D341Med (cell line): ENCODE data around the gene GIGYF2.

Experiments used
- DNase-seq: peaks from one replicate; pipeline ENCODE4 v3.0.0; 2012; ENCODE audit warnings: low spot score

Gene GIGYF2

DNA sequence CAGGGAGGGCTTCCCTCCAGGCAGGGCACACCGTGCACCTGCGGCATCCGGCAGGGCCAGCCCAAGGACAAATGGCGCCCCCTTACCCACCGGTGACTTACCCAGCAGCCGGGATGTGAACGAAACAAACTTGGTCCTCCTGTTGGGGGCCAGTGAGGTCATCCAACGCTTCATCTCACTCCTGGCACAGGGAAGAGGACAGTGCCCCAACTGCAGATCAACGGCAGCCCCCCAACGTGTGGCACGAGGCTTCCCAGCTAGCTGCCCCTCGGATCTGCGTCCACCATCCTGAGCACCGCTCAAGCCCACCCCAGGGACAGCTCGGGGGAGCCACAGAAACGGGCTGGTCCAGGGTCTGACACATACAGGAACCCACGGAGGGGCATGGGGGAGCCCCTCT lies 185.0 kb downstream of the GIGYF2 start:
- no peak for DNase-seq

DNA sequence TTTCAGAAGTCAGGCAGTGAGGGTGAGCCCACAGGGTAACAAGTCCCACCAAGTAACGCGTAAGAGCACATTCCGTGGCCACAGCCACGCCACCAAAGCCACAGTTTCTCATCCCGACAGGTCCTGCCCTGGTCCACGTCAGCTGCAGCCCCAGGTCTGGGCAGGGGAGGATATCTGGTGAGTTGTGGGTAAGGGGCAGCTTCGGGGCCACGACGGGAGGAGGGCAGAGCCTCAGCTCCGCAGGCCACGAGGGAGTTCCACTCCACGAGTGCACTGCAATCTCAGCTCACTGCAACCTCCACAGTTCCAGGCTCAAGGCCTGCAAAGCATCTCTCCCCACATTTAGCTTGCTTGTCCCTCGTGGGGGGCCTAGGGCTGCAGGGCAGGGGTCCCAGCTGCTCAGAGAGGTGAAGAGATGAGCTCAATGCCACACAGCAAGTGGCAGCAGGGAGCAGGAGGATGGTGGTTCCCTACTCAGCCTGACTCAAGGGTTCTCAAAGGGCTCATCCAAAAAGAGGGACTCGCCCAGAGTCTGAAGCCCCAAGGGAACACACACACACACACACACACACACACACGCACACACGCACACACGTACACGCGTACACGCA lies 185.5 kb downstream of the GIGYF2 start:
- DNase-seq: no peak

DNA sequence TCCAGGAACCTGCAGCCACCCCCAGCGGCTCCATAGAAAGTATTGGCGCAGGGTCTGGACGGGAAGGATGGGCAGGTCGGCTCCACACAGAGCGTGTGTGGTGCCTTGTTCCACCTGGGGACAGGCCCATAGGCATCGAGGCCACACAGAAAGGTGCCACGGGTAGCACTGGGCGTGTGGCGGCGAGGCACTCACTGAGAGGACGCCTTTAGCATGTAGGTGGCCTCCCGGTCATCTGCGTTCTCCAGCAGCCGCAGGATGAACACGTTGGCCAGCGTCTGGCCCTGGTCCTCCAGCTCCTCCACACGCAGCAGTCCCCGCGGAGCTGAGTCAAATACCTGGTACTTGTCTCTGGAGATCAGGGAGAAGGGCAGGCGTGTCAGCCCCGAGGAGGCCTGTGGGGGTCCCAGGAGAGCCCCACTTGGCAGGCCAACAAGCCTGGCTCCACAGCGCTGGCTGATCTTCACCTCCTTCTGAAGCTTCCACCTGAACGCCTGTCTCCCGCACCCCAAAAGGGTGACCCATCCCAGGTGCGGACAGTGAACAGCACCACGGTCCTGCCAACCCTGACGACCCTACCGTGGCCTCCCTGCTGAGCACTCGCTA lies 186.1 kb downstream of the GIGYF2 start:
- no peak for DNase-seq

DNA sequence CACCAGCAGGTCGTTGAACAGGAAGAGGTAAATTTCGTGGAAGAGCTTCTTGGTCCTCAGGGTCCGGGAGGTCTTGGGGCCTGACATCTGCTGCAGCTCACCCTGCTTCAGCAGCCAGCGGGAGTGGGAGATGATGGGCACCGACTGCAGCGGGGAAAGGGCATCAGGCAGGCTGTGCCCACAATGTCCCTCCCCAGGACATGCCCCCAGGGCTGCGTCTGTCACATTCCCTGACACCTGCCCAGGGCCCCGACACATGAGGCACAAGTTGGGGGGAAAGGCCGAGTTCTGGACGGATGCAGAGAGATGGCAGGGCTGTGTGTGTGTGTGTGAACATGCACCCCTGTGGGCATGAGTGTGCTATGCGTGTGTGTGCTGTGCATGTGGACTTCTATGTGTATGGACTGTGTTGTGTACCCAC lies 186.9 kb downstream of the GIGYF2 start:
- no peak for DNase-seq

DNA sequence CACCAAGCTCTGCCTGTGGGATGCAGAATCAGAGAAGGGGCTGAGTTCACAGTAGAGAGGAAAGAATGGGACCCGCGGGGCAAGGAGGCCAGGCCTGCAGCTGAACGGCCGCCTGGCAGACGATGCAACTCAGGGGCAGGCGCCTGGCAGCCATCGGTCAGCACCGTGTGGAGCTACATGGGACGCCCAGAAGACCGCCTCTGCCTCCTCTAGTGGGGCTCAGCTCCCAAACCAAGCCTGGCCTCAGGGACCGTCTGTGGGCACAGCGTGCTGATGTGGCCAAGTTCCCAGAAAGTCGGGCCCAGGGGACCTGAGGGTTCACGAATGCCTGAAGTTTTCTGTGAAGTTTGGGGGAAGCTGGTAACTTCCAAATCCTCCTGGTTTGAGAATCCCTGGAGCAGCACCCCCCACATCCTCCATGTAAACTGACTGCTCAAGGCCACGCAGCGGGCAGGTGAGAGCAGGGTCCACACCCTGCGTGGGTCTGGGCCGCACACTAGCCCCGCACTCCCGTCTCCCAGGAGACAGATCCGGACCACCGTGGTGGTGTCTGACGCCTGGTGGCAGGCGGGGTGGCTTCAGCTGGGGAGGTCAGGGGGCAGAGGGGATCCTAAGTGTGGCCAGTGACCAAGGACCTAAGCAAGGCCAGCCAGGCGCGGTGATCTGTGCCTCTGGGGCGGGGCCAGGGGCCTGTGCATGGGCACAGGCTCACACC lies 187.6 kb downstream of the GIGYF2 start:
- DNase-seq: no peak

DNA sequence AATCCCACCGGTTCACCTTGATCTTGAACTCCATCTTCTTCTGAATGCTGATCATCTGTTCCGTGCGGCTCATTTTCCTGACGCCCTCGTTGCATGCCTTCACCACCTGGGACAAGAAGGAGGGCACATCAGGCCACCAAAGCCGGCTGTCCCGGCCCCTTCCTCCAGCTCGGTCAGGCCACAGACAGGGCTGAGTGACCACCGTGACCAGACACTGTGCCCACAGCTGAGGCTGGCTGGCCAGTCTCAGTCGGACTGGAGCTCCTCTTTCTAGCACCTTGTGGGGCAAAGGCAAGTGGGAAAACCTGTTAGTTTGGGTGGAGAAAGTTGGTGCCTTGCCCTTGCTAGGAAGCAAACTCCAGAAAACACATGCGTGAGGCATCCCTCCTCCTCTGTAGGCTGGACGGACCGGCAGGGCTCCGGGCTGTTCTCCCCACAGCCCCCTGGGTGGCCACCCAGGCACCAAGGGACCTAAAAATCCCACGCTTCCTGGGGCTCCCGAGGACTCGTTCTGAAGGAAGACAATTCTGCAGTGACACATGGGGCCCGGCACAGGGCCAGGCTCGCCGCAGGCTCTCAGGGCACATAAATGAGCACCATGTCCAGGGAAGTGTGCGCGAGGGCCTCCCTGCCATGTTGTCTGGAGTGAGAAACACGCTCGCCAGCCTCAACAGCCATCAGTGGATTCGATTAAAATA lies 188.3 kb downstream of the GIGYF2 start:
- DNase-seq: no peak

DNA sequence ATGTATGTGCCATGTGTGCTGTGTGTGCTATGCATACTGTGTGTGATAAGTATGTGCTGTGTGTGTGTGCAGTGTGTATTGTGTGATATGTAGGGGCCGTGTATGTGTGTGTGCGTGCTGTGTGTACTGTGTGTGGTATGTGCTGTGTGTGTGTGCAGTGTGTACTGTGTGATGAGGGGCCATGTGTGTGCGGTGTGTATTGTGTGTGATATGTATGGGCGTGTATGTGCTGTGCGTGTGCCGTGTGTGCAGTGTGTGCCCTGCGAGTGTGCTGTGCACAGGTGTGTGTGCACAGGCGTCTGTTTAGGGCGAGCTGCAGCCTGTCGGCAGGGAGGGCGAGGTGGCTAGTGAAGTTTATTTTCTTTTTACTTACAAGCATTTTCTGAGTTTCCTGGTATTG lies 189.0 kb downstream of the GIGYF2 start:
- no peak for DNase-seq

DNA sequence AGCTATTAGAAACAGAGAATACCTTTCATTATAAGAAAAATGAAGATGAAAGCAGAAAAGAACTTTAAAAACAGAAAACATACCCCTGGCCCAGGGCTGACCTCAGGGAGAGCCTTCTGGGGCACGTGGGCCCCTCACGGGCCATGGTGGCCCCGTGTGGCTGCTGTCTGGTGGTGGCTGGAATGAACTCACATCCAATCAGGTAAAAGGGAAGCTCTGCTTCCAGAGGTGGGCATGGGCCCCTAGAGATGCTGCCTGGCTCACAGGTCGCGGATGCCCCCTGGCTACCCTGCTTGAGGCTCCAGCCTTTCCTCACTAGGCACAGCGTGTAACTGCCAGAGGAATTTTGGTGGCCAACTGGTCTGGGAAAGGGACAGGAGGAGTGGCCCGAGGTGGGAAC lies 189.5 kb downstream of the GIGYF2 start:
- no peak for DNase-seq

DNA sequence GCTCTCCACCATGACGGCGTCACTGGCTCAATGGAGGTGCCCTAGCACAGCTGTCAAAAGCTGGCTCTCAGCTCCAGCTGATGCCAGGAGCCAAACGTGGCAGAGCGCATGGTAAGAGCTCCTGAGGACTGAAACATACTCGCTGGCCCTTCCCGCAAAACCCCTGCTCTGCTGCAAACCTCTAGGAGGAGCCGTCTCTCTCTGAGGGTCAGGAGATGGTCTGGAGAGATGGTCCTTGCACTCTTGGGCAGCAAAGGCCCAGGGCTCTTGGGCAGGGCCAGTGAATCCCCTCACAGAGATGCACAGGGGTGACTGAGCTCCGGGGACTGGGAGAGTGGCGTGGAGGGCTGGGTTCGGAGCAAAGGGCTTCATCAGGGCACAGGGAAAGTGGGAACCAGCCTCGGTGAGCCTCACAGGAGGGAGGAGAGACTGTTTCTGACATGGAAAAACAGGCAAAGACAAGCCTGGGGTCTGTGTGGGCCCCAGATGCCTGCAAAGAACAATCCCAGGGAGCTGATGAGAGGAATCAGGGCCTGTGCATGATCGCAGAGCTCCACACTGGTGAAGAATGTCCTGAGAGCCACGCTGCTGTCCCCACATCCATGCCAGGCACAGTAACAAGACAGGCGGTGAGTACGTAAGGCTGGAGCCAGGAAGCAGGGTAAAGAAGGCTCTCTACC lies 190.2 kb downstream of the GIGYF2 start:
- DNase-seq: no peak

DNA sequence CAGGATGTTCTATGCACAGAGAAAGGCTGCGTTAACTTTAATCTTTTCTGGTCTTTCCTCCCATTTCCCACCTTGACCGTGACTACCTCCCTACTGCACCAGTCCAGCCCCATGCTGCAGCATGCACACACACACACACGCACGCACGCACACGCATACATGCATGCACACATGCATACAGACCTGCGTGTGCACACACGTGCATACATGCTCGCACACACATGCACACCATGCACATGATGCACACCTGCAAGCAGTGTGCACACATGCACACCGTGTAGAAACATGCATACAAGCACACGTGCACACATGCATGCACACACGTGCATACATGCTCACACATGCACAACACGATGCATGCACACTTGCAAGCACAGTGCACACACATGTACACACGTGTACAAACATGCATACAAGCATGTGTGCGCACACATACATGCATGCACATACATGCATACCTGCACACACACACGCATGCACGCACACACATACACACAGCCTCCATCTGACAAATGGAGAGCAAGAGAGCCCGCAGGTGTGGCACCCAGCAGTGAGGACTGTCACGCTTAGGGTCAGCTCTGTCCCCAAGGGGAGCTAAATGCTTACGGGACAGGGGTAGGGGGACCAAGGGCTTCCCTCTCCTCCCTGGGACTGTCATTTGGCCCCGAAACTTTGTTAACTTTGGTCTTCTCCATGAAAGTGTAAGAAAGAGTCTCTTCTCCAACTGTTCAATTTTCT lies 191.1 kb downstream of the GIGYF2 start:
- no peak for DNase-seq

DNA sequence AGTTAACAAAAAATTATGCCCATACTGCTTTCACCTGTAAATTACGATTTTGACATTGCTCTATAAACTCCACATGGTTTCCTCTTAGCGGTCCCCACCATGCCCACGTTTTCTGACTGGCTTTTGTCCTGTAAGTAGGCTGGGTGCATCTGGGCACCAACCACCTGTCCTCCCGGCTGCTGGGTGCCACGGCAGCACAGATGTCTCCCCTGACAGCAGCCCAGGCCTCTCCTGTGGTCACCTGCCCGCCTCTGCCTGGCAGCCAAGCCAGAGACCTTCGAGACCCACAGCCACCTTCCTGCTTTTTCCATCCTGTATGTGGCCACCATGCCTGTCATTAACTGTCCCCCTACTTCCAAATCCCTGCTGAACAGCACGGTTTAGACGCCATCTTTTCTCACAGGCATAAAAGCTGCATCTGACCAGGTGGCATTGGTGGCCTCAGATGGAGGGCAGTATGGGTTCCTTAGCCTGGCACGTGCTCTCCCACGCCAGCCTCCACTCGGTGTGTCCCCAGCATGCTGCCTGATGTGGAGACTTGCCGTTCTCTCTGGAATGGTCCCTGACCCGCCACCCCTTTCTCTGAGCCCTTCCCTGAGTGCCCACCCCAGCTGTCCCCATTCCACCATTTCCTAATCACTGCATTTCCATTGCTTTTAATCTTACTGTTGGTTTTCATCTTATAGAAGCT lies 191.9 kb downstream of the GIGYF2 start:
- no peak for DNase-seq

DNA sequence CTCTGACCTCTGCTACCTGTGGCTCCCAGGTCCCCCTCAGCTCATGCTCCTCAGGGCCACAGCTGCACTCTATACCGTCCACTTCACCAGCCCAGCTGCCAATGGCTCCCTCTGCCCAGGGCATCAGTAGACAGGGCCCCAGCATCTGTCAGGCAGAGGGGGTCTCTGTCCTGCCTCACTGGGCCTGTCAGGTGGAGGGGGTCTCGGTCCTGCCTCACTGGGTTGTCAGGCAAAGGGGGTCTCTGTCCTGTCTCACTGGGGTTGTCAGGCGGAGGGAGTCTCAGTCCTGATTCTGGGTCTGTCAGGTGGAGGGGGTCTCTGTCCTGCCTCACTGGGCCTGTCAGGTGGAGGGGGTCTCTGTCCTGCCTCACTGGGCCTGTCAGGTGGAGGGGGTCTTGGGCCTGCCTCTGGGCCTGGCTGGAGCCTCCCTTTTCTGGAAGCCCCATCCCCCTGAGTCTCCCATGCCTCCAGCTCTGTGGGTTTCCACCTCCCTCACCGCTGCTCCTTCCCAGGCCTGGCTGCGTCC lies 192.8 kb downstream of the GIGYF2 start:
- DNase-seq: no peak

DNA sequence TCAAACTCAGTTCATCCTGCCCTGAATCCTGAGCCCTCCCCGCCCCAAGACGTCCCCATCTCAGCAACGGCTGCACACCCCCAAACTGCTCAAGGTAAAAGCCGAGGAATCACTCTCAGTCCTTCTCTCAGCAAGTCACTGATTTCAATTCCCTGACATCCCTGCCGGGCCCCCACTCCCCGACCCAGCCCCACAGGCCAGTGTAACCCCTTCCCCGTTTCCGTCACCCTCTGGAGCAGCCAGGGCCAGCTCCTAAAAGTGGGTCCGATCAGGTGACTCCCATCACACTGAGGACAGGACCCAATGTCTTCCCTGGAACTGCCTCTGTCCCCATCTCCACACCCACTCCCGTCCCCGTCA lies 193.4 kb downstream of the GIGYF2 start:
- no peak for DNase-seq

DNA sequence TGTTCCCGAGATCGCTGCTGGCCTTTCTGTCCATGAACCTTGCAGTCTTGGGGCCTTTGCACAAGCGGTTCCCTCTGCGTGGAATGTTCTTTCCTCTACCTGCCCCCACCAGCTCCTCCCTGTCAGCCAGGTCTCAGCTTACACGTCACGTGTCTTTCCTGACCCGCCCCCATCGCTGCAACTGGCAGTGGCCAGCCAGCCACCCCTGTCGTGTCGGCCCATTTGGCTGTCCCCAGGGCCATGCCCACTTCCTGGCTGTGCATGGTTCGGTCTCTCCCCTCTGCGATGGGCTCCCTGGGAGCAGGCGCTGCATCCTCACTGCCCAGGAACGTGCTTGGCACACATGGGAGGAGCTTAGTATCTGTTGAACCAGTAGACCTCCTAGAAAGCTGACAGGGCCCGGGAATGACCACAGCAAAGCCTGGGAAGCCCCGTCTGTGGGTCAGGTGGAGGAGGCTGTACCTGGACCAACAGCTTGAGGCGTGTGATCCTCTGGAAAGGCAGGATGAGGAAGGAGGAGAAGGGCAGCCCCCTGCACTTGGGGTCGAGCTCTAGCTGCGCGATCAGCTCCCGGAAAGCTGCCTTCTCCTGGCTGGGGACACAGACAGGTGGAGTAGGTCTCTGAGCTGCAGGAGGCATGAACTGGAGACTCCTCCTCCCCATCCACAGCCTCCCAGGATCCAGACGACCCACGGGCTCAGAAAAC lies 193.9 kb downstream of the GIGYF2 start:
- no peak for DNase-seq

DNA sequence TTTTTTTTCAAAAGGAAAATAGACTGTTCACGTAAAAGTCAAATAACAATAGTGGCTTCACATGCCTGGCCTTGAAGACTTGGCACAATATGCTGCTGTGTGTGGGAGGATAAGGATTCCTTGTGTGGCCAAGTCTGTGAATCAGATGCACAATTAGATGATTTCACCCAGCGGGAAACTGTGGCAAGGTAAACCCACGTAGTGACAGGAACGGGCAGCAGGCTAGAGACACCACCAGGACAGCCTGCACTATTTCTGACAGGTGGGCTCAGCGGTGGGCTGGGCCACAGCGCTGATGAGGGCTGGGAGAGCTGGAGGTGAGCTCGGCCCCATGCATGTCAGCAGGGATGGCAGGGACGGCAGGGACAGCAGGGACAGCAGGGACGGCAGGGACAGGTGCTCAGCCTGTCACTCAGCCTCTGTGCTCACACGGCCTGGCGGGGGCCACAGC lies 194.5 kb downstream of the GIGYF2 start:
- DNase-seq: no peak

DNA sequence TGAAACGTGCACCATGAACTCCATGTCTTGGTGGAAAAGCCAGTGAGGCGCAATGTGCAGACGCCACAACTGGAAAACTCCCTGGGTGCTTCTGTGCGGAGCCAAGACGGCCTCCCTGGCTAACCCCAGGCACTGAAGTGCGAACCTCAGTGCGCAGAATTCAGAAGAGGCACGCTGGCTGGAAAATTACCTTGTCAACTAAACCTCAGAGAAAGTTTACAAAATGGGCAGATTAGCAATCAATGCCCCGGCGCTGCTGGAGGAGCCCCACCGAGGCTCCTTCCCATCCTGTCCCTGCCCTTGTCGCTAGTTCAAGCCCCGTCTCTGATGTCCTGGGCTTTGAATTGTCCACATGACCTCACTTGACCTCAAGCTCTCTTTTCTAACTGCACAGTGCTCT lies 195.1 kb downstream of the GIGYF2 start:
- no peak for DNase-seq

DNA sequence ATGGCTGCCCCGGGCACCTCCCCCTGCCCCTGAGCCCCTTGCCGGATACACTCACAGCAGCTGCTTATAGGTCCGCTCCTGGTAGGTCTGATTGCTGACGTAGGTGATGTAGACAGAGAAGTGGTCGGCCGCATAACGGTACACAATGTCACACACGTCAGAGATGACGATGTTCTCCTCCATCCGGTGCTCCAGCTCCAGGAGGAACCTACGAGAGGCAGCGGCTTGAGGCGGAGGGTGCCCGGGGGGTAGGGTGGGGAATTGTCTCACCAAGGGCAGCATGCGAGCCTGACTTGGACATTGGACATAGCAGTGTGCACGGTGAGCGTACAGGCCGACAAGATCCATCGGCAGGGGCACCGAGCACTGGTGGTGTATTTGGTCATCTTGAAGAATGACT lies 195.7 kb downstream of the GIGYF2 start:
- no peak for DNase-seq

DNA sequence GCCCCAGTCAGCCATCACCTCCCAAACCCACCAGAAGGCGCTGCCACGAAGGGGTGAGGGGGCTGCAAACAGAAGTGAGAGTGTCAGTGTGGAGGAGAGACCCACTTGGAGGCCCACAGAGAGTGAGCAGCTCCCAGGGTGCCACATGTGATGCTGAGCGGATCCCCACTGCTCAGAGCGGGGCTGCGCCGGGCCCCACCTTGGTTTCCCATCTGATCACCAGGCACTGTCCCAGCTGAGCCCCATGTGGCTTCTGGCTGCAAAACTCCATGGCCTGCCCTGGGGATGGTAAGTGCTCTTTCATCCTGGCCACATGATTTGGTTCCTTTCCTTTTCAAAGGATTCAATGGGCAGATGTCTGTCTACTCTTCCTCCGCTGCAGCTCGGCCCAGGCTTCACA lies 196.7 kb downstream of the GIGYF2 start:
- no peak for DNase-seq

DNA sequence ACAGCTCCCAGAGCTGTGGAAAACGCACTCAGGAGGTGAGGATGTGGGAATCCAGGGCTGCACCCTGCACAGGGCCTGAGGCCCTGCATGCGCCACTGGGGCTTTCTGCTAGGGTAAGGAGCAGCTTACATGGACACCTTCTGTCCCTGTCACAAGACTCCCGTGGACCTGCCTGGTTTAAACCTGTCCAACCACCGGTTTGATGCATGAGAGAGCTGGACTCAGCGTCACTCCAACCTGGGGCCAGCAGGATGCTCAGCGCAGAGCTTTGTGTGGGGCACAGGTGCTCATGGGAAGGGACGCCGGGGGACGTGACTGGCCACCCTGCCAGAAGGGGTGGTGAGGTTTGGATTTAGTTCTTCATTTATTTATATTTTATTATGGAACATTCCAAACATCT lies 197.1 kb downstream of the GIGYF2 start:
- DNase-seq: no peak

DNA sequence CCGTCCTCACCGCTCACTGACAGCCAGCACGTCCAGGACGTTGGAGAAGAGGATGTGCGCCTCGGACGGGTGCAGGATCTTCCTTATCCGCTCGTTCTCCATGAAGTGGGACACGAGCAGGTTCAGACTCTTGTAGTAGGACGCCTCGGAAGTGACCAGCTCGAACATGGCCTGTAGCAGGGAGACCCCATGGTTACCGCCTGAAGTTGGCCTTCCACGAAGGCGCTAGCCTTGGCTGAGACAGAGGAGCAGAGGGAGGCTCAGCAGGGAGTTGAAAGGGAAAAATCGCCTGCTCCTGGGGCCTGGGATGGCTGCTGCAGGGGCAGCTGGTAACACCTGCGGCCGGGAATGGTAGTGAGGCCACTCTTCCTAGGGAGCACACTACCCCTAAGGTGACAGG lies 197.6 kb downstream of the GIGYF2 start:
- no peak for DNase-seq
